ENCODE data around the gene LAMB2. TPM values are rescaled to one million over a fixed set of nuclear protein-coding genes. Genes with fewer than 3 reads are reported as not detected.

Gene LAMB2
- total and polyA plus RNA-seq, 2 of the 8 experiments (the other 6 are each of a cell fraction or from before 2014, with no cell fraction given): 112 to 153 TPM

GRCh38 chr3:49122886-49123545 lies 9.8 kb downstream of the LAMB2 start (continued):
- TF ChIP-seq CEBPB (IDR thresholded peaks at IDR 0.05; ENCODE audit: low read depth, low read length) (no peak), SP2 (IDR thresholded peaks at IDR 0.05; ENCODE audit: low read length) (no peak), FOSL1 (IDR thresholded peaks at IDR 0.05; ENCODE audit: insufficient read depth, low read depth, low read length) (no peak), CHD1 (IDR thresholded peaks at IDR 0.05; ENCODE audit: low read depth, low read length) (no peak), BRCA1 (IDR thresholded peaks at IDR 0.05; ENCODE audit: low read depth, low read length) (no peak)
